ENCODE measurements around the gene SWAP70. TPM values are rescaled to one million over a fixed set of nuclear protein-coding genes. Genes with fewer than 3 reads are reported as not detected.

SWAP70 gene
- total and polyA plus RNA-seq, 2 donors (not counting 1 experiment from before 2014, with no cell fraction given) = 45.1 to 74.4 TPM

- no peak for DNase-seq (ENCODE audit: low read depth in 2 of 2)
- Histone ChIP-seq H3K4me2 (ENCODE audit: extremely low read depth, insufficient read depth, low read length) (no peak overlapping the region), H3K9ac (ENCODE audit: insufficient read depth, low read length) (no peak overlapping the region), H3K27me3 (ENCODE audit: control insufficient read depth, insufficient read depth, low read length) (no peaks in the 10 kb centered on the region), H3K27ac (ENCODE audit: insufficient read depth, low read length) (no peak overlapping the region), H3K36me3 (ENCODE audit: control insufficient read depth, insufficient read depth, low read length) (no peaks in the 10 kb centered on the region), H2AFZ (ENCODE audit: low read length) (no peak overlapping the region), H3K4me1 (ENCODE audit: control insufficient read depth, extremely low read depth, insufficient read depth, low read length) (no peaks in the 10 kb centered on the region), H3K4me3 (replicated peaks in 1 of 4; ENCODE audit: control extremely low read depth in 1 of 4, insufficient read depth in 1 of 4, low read depth in 3 of 4, low read length in 4 of 4) (no peak overlapping the region), H4K20me1 (ENCODE audit: control insufficient read depth, extremely low read depth, insufficient read depth, low read length) (no peaks in the 10 kb centered on the region), H3K79me2 (ENCODE audit: control insufficient read depth, insufficient read depth, low read length) (no peaks in the 10 kb centered on the region), H3K9me3 (ENCODE audit: control insufficient read depth, insufficient read depth, low read depth, low read length) (no peaks in the 10 kb centered on the region)
- TF ChIP-seq CTCF (conservative IDR thresholded peaks at IDR 0.05 in 1 of 2, IDR thresholded peaks at IDR 0.05 in 1 of 2; ENCODE audit: low read depth in 1 of 2, low read length in 2 of 2) = no peak
- no peak for TF ChIP-seq EZH2 (IDR thresholded peaks at IDR 0.05; ENCODE audit: low read length, missing control alignments)
Measured at GRCh38 chr11:9643751-9644150, 20.1 kb upstream of the SWAP70 start.

GRCh38 chr11:9645881-9646280, 18.0 kb upstream of the SWAP70 start:
- TF ChIP-seq CTCF (conservative IDR thresholded peaks at IDR 0.05 in 1 of 2, IDR thresholded peaks at IDR 0.05 in 1 of 2; ENCODE audit: low read depth in 1 of 2, low read length in 2 of 2) (no peak), EZH2 (IDR thresholded peaks at IDR 0.05; ENCODE audit: low read length, missing control alignments) (no peak)
- Histone ChIP-seq H3K27me3 (ENCODE audit: control insufficient read depth, insufficient read depth, low read length) (no peaks in the 10 kb centered on the region), H3K36me3 (ENCODE audit: control insufficient read depth, insufficient read depth, low read length) (no peaks in the 10 kb centered on the region), H3K9ac (ENCODE audit: insufficient read depth, low read length) (no peak overlapping the region), H3K9me3 (ENCODE audit: control insufficient read depth, insufficient read depth, low read depth, low read length) (no peaks in the 10 kb centered on the region), H2AFZ (ENCODE audit: low read length) (no peak overlapping the region), H3K4me2 (ENCODE audit: extremely low read depth, insufficient read depth, low read length) (no peak overlapping the region), H3K4me3 (replicated peaks in 1 of 4; ENCODE audit: control extremely low read depth in 1 of 4, insufficient read depth in 1 of 4, low read depth in 3 of 4, low read length in 4 of 4) (no peak overlapping the region), H3K79me2 (ENCODE audit: control insufficient read depth, insufficient read depth, low read length) (no peaks in the 10 kb centered on the region), H3K27ac (ENCODE audit: insufficient read depth, low read length) (no peak overlapping the region), H3K4me1 (ENCODE audit: control insufficient read depth, extremely low read depth, insufficient read depth, low read length) (no peaks in the 10 kb centered on the region), H4K20me1 (ENCODE audit: control insufficient read depth, extremely low read depth, insufficient read depth, low read length) (no peaks in the 10 kb centered on the region)
- DNase-seq (ENCODE audit: low read depth in 2 of 2) = no peak

GRCh38 chr11:9646324-9646723, 17.6 kb upstream of the SWAP70 start:
- H4K20me1 ChIP-seq (ENCODE audit: control insufficient read depth, extremely low read depth, insufficient read depth, low read length) = no peaks in the 10 kb centered on the region
- no peaks in the 10 kb centered on the region for H3K79me2 ChIP-seq (ENCODE audit: control insufficient read depth, insufficient read depth, low read length)
- no peak overlapping the region for H3K4me3 ChIP-seq (replicated peaks in 1 of 4; ENCODE audit: control extremely low read depth in 1 of 4, insufficient read depth in 1 of 4, low read depth in 3 of 4, low read length in 4 of 4)
- no peaks in the 10 kb centered on the region for H3K9me3 ChIP-seq (ENCODE audit: control insufficient read depth, insufficient read depth, low read depth, low read length)
- no peak overlapping the region for H2AFZ ChIP-seq (ENCODE audit: low read length)
- no peaks in the 10 kb centered on the region for H3K4me1 ChIP-seq (ENCODE audit: control insufficient read depth, extremely low read depth, insufficient read depth, low read length)
- H3K27me3 ChIP-seq (ENCODE audit: control insufficient read depth, insufficient read depth, low read length) = no peaks in the 10 kb centered on the region
- no peaks in the 10 kb centered on the region for H3K36me3 ChIP-seq (ENCODE audit: control insufficient read depth, insufficient read depth, low read length)
- no peak overlapping the region for H3K27ac ChIP-seq (ENCODE audit: insufficient read depth, low read length)
- H3K9ac ChIP-seq (ENCODE audit: insufficient read depth, low read length) = no peak overlapping the region
- no peak for TF ChIP-seq EZH2 (IDR thresholded peaks at IDR 0.05; ENCODE audit: low read length, missing control alignments)
- no peak overlapping the region for H3K4me2 ChIP-seq (ENCODE audit: extremely low read depth, insufficient read depth, low read length)
- no peak for DNase-seq (ENCODE audit: low read depth in 2 of 2)

Measured in fibroblast of lung (primary cell).